Spinal cord (tissue), 10 donors: Measurements from ENCODE around the gene IFT81. TPM values are rescaled to one million over a fixed set of nuclear protein-coding genes. Genes with fewer than 3 reads are reported as not detected.

Experiments
- DNase-seq, 6 donors: peaks; one replicate each; pipeline versions ENCODE4 v3.0.0 to v3.0.0-alpha.2; 2013 to 2015; ENCODE audit warnings: low spot score in 6 of 6, low read depth in 4 of 6
- H3K27ac ChIP-seq: one replicate; pipeline ENCODE4 v1.5.1; 2013; ENCODE audit warnings: low read depth, low read length, control low read depth
- H3K27me3 ChIP-seq: one replicate; pipeline ENCODE4 v1.6.1; 2013; ENCODE audit warnings: low read length; ENCODE audit not compliant: control insufficient read depth, insufficient read depth
- H3K36me3 ChIP-seq: one replicate; pipeline ENCODE4 v1.6.1; 2013; ENCODE audit warnings: low read length; ENCODE audit not compliant: control insufficient read depth, insufficient read depth
- H3K4me1 ChIP-seq: one replicate; pipeline ENCODE4 v1.6.1; 2013; ENCODE audit warnings: low read length; ENCODE audit not compliant: control insufficient read depth, insufficient read depth
- H3K4me3 ChIP-seq: one replicate; pipeline ENCODE4 v1.5.1; 2013; ENCODE audit warnings: low read depth, low read length, control low read depth
- H3K9me3 ChIP-seq: one replicate; pipeline ENCODE4 v1.6.1; 2013; ENCODE audit warnings: low read length; ENCODE audit not compliant: control insufficient read depth, insufficient read depth
- WGBS: methylation state at CpG from one replicate; pipeline ENCODE4 v1.1.5; 2013; ENCODE audit warnings: missing lambda C conversion rate; ENCODE audit not compliant: insufficient coverage; 5-methylcytosine and 5-hydroxymethylcytosine counted together
- polyA plus RNA-seq, 2 donors: library from polyadenylated mRNA; unstranded; fragments of 120-200 nt; gene quantifications; one replicate each; pipeline ENCODE4 v1.2.1, GENCODE V29; 2013; ENCODE audit not compliant: insufficient read length in 2 of 2
- total RNA-seq, 2 donors: library from RNA; depleted of rRNA in 1 of 2; stranded (reverse); fragments of 120-200 nt in 1 of 2; fragments of >200 nt in 1 of 2; gene quantifications; one replicate each; pipeline versions ENCODE4 v1.2.3 to v1.2.4, GENCODE V29; 2013 to 2014
- donor health status: healthy.

IFT81 gene
- total and polyA plus RNA-seq, 4 donors, result 28.5 to 39.8 (median 35.8) TPM

DNA sequence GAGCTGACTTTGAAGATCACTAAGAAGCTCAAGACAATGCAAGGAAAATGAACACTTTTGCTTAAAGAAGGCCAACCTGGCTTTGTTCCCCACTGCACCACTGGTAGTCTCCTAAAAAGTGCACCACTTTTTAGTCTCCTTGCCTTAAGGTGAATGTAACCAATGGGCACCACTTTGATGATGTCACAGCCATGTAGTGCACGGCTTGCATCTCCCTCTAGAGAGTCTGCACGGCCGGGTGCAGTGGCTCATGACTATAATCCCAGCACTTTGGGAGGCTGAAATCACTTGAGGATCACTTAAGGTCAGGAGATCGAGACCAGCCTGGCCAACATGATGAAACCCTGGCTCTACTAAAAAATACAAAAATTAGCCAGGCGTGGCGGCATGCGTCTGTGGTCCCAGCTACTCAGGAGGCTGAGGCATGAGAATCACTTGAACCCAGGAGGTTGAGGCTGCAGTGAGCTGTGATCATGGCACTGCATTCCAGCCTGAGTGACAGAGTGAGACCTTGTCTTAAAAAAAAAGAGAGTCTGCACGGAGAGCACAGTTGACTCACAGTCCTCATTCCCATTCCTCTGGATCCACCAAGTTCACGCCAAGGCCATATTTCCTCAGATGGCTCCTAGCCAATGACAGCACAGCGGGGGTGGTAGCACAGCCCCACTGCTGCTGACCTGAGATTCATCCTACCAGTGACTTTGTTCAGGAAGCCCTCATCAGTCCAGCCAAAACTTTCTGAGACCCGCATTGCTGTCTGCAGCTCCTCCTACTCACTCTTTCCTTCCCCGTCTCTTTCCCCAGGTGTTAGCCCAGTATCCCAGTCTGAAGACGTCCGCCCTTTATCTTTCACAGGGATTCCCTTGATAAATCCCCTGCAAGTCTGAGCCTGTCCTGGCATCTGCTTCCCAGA lies 16.5 kb upstream of the IFT81 start:
- no peaks in the 10 kb centered on the region for H3K36me3 ChIP-seq
- 65% methylated on average over 11 of the region's 14 CpGs for WGBS
- no peaks in the 10 kb centered on the region for H3K27me3 ChIP-seq
- DNase-seq, result peak in 1 of 6 donors; percentile 31
- H3K9me3 ChIP-seq, result no peaks in the 10 kb centered on the region
- peaks cover 6% of the 10 kb centered on the region for H3K4me1 ChIP-seq
- no peak overlapping the region for H3K4me3 ChIP-seq
- H3K27ac ChIP-seq, result peak overlapping the region; percentile 88

DNA sequence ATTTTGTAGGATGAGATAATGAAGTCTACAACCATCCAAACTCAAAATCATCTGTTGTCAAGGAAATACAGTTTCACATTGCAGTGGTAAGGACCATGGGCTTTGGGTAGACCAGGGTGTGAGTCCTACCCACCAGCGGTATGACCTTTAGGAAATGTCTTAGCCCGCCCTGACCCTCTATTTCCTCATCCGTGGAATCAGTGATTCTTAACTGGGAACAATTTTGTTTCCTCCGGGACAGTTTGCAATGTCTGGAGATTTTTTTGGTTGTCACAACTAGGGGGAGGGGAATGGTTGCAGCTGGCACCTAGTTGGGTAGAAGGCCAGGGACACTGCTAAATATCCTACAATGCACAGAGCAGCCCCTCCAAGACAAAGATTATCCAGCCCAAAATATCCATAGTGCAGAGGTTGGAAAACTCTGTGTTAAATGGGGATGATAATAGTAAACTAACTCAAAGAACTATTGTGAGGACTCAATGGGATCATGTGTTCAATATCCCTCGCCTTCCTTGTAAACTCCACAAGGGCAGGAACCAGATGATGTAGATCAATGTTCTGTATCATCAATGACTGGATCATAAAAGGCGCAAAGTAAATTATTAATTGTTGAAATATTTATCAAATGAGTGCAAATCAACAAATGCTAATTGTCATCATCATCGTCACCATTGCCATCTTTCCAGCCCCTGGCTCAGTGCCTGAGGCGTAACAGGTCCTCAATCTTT lies 15.7 kb upstream of the IFT81 start:
- Histone ChIP-seq H3K4me1 (peaks cover 6% of the 10 kb centered on the region), H3K27me3 (no peaks in the 10 kb centered on the region), H3K4me3 (no peak overlapping the region), H3K27ac (peak overlapping the region; percentile 88), H3K9me3 (no peaks in the 10 kb centered on the region), H3K36me3 (no peaks in the 10 kb centered on the region)
- 87% methylated on average over 3 of the region's 8 CpGs for WGBS
- DNase-seq, result no peak

DNA sequence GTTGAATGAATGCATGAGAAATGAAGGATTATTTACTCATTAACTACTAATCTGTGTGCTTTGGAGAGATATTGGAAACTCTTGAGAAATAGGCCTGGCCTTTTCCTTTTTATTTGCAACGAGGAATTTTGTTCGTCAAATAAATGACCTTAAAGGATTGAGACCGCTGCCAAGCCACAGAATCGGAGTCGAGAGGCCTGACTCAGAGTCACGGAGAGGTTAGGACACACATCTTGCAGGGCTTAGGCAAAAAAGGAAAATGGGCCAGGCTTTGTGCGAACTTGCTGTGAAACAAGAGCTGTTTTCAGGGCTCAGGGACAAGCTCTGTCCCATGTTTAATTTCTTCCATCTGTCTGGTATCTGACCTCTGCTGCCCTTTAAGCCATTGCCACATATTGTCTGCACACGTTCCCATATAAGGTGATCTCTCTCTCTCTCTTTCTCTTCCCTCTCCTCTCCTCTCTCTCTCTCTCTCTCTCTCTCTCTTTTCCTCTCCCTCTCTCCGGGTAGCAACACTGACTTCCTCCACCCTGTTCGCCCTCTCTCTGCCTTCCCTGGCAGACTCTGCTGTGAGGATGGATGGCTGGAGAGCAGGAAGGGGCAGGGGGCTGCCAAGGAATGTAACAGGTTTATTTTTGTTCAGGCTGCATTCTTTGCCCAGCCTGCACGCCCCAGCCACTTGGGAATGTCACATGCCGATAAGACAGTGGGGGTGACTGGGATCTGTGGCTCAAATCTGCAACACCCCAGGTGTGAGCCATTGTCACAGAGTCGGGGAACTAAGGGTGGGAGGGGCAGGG lies 14.9 kb upstream of the IFT81 start:
- Histone ChIP-seq H3K4me3 (no peak overlapping the region), H3K9me3 (no peaks in the 10 kb centered on the region), H3K27ac (peak overlapping the region; percentile 88), H3K36me3 (no peaks in the 10 kb centered on the region), H3K27me3 (no peaks in the 10 kb centered on the region), H3K4me1 (peaks cover 6% of the 10 kb centered on the region)
- DNase-seq, result peak in 1 of 6 donors; percentile 58
- 35% methylated on average over 11 of the region's 13 CpGs for WGBS

DNA sequence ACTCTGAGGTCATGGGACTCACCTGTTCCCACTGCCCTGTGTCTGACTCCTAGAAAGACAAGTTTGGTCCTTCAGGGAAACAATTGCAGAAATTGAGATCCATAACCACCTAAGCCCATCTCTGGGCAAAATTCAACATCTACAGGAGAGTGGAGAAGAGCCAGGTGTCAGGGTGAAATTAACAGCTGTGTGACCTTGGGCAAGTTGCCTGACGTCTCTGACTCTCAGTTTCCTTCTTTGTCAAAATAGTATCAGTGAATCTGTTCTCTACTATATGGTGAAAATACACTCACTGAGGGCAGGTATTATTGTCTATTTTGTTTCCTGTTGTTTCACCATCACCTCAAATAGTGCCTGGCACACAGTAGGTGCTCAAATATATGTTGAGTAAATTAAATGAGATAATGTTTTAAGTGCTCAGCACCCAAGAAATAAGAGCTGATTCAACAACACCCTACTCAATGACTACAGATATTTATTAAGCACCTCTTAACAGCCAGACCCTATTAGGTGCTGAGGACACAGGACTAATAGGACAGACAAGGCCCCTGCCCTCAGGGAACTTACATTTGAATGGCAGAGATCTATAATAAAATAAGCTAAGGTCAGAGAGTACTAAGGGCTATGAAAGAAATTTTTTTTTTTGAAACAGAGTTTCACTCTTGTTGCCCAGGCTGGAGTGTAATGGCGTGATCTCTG lies 14.2 kb upstream of the IFT81 start:
- H3K27ac ChIP-seq, result peak overlapping the region; percentile 88
- WGBS, result no CpG with 5 or more reads among the region's 2 CpGs

DNA sequence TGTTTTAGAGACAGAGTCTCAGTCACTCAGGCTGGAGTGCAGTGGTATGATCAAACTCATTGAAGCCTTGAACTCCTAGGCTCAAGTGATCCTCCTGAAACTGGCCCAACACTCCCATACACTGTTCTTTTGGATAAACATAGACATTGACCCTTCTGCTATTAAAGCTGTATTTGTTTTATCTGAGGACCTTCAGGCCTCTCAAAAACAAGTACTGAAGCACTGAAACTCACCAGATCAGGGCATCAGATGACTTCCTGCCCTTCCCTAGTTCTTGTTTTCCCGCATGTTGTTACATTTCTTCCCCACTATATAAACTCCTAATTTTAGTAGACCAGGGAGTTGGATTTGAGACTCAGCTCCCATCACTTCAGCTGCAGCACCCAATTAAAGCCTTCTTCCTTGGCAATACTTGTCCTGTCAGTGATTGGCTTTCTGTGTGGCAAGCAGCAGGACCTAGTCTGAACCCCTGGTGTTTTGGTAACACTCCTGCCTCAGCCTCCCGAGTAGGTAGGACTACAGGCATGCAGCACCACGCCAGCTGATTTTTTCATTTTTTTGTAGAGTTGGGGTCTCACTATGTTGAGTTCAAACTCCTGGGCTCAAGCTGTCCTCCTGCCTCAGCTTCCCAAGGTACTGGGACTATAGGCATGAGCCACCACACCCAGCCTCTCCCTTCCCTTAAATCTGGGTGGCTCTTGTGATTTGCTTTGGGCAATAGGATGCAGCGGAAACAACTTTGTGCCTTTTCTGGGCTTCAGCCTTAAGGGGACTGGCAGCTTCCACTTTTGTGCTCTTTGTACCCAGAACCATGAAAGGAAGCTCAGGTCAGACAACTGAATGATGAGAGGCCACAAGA lies 12.5 kb upstream of the IFT81 start:
- peaks cover 6% of the 10 kb centered on the region for H3K4me1 ChIP-seq
- H3K27ac ChIP-seq, result no peak overlapping the region
- no peaks in the 10 kb centered on the region for H3K9me3 ChIP-seq
- H3K27me3 ChIP-seq, result no peaks in the 10 kb centered on the region
- no peak for DNase-seq
- no peaks in the 10 kb centered on the region for H3K36me3 ChIP-seq
- WGBS, result 79% methylated on average over 3 of the region's 4 CpGs
- H3K4me3 ChIP-seq, result no peak overlapping the region

More for the DNA sequence above, 14.2 kb upstream of the IFT81 start:
- peaks cover 6% of the 10 kb centered on the region for H3K4me1 ChIP-seq
- H3K4me3 ChIP-seq, result no peak overlapping the region
- H3K36me3 ChIP-seq, result no peaks in the 10 kb centered on the region
- DNase-seq, result no peak
- H3K9me3 ChIP-seq, result no peaks in the 10 kb centered on the region
- H3K27me3 ChIP-seq, result no peaks in the 10 kb centered on the region

DNA sequence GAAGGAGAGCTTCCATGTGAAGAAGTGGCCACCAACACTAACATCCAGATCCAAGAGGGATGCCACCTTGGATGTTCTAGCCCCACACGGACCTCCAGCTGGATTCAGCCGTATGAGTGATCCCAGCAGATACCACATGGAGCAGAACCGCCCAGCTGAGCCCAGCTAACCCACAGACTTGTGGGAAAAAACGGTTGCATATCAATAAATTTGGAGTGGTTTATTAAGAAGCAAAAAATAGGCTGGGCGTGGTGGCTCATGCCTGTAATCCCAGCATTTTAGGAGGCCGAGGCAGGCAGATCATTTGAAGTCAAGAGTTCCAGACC lies 11.9 kb upstream of the IFT81 start:
- Histone ChIP-seq H3K27ac (no peak overlapping the region), H3K4me1 (peaks cover 6% of the 10 kb centered on the region), H3K36me3 (no peaks in the 10 kb centered on the region), H3K27me3 (no peaks in the 10 kb centered on the region), H3K4me3 (no peak overlapping the region), H3K9me3 (no peaks in the 10 kb centered on the region)
- no peak for DNase-seq
- WGBS, result 93% methylated on average over 6 of the region's 6 CpGs

DNA sequence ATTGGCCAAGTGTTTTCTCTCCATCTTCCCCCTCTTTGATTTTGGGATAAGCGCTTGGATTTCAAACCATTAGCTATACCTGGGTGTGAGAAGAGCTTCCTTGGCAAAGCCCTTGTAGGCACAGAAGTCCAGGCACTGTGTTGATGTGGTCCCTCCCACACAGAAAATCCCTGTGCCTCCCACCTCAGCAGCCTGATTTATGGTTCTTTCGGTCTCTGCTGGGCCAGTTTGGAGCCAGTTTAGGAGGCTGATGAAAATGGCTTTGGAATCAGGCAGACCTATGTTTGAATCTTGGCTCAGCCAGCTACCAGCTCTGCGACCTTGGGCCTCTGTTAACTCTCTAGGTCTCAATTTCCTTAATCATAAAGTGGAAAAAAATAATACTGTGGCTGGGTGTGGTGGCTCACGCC lies 9.6 kb upstream of the IFT81 start:
- no peaks in the 10 kb centered on the region for H3K36me3 ChIP-seq
- WGBS, result 100% methylated on average over 1 of the region's 4 CpGs
- H3K27me3 ChIP-seq, result no peaks in the 10 kb centered on the region
- no peak overlapping the region for H3K27ac ChIP-seq
- no peak overlapping the region for H3K4me3 ChIP-seq
- H3K4me1 ChIP-seq, result peaks cover 2% of the 10 kb centered on the region
- H3K9me3 ChIP-seq, result no peaks in the 10 kb centered on the region
- no peak for DNase-seq

DNA sequence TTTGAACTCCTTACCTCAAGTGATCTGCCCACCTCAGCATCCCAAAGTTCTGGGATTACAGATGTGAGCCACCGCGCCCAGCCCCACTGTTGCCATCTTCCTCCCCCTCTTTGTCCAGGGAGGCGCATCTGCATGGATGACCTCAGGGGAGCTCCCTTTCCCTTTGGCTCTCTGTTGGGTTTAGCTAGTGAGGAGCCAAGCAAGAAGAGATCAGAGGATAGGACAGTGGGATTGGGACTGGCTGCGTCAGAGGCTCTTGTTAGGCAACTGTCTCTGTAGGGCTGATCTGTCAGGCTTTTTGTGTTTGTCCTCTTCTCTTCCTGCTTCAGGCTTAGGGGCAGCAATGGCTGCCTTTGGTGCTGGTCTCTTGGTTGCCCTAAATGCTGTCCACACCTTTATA lies 8.5 kb upstream of the IFT81 start:
- Histone ChIP-seq H3K27ac (no peak overlapping the region), H3K4me3 (no peak overlapping the region), H3K4me1 (no peaks in the 10 kb centered on the region), H3K36me3 (no peaks in the 10 kb centered on the region), H3K27me3 (no peaks in the 10 kb centered on the region), H3K9me3 (no peaks in the 10 kb centered on the region)
- WGBS, result 93% methylated on average over 3 of the region's 4 CpGs
- no peak for DNase-seq
